Esophagus mucosa (tissue), 1 donor: ENCODE measurements around the gene TUBGCP6. TPM values are rescaled to one million over a fixed set of nuclear protein-coding genes. Genes with fewer than 3 reads are reported as not detected.
A peak's percentile ranks its signal among the peaks of the same experiment; 100 is the strongest.

Experiments used
- ATAC-seq: fragments of 200-7000 bp; cut with Tn5 transposase; one replicate; pipeline ENCODE4 v1.9.1; 2020
- total RNA-seq: library from RNA; stranded (reverse); gene quantifications from one replicate; pipeline ENCODE4 v1.2.4, GENCODE V29; 2023
- donor health status: DM: yes; HTN: yes; CAD: no.

Gene TUBGCP6
- total RNA-seq, 1 donor from 2014 or later = 14.8 TPM

DNA sequence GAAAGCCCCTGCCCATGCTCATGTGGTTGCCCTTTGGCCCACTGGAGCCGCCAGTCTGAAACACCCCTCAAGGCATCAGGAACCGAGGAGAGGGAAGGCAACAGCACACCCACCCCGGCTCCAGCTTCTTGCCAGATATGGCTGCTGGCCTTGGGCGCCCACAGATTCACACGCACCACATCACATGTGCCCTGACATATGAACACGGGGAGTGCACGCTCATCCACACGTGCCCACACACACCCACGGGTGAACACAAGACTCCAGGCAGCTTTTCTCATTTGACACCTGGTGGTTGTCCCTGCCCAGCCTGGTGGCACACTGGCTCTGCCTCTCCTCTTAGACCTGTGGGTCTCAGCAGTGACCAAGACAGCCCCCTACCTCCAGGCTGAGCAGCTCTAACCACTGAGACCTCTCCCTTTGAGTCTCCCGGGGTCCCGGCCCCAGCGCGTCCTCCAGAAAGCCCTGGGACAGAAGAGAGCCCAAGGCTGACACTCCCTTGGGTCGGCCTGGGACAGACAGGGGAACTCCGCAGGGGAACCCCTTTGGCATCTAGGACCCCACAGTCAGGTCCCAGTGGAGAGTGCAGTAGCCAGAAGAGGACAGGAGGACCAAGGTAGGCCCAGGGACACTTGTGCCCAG, 19.4 kb upstream of the TUBGCP6 start:
- no peak for ATAC-seq

GRCh38 chr22:50262973-50263617, 18.3 kb upstream of the TUBGCP6 start:
- no peak for ATAC-seq

DNA sequence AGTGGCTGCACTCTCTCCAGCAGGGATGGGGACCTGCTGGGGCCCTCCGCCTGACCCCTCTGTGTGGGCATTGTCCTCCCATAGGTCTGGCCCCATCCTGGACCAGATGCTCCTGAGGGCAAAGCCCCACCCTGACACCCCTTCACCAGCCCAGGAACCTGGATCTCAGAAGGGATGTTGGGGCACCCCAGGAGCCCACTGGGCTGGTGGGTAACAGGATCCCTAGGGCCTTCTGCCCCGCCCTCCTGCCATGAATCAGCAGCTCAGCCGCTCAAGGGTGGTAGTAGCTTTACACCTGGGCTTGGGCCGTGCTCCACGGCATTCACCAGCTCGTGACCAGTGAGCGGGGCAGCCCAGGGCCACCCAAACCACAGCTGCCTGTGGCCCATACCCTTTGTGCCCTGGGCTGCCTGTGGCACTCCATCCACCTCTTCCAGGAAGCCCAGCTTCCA, 17.7 kb upstream of the TUBGCP6 start:
- ATAC-seq = peak; percentile 21

- no peak for ATAC-seq
Observed at GRCh38 chr22:50261615-50262459, 17.0 kb upstream of the TUBGCP6 start, which contains the start of gene MAPK12. Gene MAPK12 (minus strand): TSS chr22:50261683. CDS start chr22:50261509, 174 bp downstream.

- ATAC-seq = peak; percentile 4
Observed at GRCh38 chr22:50260801-50261614, 16.2 kb upstream of the TUBGCP6 start.

GRCh38 chr22:50260434-50260800, 15.6 kb upstream of the TUBGCP6 start:
- no peak for ATAC-seq

- no peak for ATAC-seq
Observed at GRCh38 chr22:50259302-50259701, 14.5 kb upstream of the TUBGCP6 start.

DNA sequence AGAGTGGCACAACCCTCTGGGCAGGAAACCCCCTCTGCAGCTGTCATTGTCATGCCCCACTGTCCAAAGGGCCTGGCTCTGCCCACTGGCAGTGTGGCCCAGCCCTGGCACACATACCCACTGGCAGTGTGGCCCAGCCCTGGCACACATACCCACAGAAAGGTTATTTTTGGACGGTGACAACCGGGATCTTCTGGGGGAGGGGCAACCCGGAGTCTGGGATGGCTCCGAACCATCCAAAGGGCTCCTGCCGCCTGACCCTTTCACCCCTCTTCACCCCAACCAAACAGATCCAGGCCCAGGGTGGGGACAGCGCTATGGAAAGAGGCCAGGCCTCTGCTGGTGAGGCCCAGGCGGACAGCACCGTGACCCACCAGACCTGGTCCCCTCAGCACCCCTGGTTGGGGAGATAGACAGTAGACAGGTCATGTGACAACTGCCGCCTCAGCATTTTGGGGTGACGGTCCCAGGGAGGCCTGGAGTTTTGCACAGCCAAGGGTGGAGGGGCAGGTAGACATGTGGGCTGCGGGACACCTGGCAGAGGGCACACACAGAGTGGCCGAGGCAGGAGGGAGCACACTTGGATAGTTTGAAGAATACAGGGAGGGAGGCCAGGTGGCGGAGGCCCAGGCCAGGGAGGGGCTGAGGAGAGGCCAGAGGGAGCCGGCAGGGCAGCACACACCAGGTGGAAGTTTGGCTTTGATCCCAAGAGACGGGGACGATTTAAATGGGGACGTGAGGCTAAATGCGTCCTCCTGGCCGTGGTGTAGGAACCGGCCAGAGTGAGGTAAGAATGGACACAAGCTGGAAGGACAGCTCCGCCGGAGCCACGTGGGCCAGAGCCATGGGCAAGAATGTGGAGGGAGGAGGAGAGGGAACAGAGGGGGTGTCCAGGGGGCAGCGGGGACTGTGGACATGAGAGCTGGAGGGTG, 13.8 kb upstream of the TUBGCP6 start:
- ATAC-seq = no peak

DNA sequence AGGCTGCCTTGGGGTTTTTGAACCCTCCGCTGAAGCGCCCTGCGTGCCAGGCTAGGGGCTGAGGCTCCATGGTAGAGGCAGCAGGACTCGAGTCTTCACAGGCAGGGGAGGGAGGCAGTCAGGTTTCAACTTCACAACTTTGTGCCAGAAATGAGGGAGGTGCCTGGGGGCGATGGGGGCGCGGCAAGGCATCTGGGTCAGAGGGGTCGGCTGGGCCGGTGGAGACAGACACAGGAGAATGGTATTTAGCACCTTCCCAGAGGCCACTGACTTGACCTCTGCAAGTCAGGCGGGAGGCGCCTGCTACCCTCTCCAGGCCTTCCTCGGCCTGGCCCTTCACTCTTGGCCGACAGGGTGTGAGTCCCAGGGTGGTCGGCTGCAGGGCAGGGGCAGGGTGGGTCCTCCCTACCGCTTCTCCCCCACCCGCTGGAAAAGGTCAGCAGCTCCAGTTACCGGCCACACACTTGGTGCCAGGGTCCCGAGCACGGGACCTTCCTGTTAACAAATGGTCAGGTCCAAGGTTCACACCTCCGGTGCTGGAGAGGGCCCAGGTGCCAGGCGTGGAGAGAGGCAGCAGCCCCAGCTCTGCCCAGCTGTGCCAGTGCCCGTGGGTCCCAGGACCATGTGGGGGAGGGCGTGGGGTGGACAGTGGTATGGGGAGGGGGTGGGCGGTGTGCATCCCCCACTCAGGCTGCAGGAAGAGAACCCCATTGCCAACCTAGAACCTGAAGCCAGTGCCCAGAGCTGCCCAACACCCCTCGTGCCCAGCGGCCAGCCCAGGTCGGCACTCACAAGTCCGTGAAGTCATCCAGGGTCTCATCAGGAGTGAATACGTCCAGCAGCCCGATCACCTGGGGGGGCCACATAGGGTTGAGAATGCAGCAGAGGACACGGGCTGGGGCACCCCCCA, 12.9 kb upstream of the TUBGCP6 start:
- ATAC-seq = no peak

DNA sequence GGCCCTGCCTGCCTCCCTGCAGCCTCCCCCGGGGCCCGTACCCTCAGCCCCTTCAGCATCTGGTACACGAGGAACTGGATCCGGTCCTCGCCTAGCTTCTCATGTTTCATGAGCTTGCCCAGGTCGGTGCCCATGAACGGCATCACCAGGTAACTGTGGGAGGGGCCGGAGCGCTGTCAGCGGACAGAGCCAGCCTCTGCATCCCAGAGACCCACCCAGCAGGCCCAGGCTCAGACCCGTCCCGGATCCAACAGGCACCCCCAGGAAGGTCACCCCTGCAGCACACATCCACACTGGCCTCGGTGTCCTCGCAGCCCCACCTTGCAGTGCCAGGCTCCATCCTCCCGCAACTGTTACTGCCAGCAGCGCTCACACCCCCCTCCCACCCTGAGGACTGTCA, 12.2 kb upstream of the TUBGCP6 start:
- ATAC-seq = no peak

- no peak for ATAC-seq
Observed at GRCh38 chr22:50256258-50256862, 11.5 kb upstream of the TUBGCP6 start.

GRCh38 chr22:50255607-50256006, 10.8 kb upstream of the TUBGCP6 start:
- ATAC-seq = no peak

GRCh38 chr22:50255099-50255498, 10.3 kb upstream of the TUBGCP6 start:
- ATAC-seq = no peak

DNA sequence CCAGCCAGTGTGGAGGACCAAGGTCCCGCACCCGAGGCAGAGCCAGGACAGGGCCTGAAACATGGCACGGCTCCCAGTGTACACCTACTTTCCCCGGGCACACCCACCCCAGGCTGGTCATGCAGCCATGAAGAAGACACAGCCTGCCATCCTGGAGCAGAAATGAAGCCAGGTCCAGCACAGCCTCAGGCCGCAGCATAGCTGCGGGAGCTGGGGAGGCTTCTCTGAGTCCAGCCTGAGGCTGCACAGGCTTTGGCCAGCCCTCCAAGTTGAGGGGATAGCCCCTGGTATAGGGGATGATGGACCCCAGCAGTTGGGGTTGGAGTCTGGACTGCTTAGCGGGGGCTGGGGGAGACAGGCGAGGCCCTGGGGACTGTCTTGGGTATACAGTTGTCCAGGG, 9.1 kb upstream of the TUBGCP6 start:
- ATAC-seq = no peak

GRCh38 chr22:50253046-50253915, 8.5 kb upstream of the TUBGCP6 start:
- ATAC-seq = no peak

GRCh38 chr22:50252082-50253045, 7.5 kb upstream of the TUBGCP6 start:
- peak; percentile 58 for ATAC-seq

DNA sequence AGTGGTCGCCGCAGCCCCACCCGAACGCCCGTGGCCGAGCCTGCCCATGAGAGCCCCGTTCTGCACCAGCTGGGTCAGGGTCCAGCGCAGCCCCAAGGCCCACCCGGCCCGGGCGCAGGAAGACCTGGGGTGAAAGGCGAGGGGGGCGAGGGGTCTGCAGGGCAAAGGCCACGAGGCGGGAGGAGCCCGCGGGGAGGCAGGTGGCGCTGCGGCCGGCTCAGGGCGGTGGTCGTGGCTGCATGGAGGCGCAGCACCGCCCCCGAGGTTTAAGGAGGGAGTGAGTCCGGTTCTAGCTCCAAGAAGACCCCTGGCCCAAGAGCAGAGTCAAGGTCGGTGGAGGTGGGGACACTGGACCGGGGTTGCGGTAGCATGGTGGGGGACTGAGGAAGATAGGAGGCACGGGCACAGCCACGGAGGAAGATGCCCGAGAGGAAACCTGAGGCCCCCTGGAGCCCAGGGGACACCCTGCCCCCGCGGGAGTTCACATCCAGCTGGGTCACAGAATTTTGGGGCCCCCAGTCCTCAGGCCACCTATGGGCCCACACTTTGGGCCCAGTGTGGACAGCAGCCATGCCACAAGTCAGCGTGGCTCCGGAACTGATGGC, 6.8 kb upstream of the TUBGCP6 start:
- no peak for ATAC-seq
